ENCODE data around the gene ENGASE.

The ENGASE gene

GRCh38 chr17:79090443-79091225 lies 16.0 kb downstream of the ENGASE start:
- TF ChIP-seq TEAD4 (IDR thresholded peaks at IDR 0.05) (no peak), MAX (IDR thresholded peaks at IDR 0.05) (no peak), NFIC (IDR thresholded peaks at IDR 0.05) (no peak), EP300 (IDR thresholded peaks at IDR 0.05; ENCODE audit: borderline replicate concordance) (no peak)

DNA sequence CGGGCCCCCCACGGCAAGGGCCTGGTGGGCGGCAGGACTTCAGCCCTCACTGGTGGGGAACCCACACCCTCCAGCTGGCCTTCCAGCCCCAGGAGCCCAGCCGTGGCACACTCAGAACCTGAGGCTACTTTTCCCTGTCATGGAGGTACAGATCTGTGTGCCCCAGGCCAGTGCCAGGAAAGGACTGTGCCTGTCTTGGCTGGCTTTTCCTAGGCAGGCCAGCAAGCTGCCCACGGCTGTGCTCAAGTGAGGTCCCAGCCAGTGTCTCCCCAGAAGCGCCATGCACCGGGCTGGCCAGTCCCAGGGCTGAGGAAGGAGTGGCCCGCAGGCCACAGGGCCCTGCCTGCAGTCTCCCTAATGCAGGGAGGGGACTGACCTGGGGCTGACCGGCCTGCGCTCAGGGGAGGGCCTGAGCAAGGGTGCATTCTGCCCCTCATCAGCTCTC lies 16.6 kb downstream of the ENGASE start:
- TF ChIP-seq MAX (IDR thresholded peaks at IDR 0.05) (no peak), FOXM1 (IDR thresholded peaks at IDR 0.05; ENCODE audit: borderline replicate concordance, low read depth) (no peak), EP300 (IDR thresholded peaks at IDR 0.05; ENCODE audit: borderline replicate concordance) (no peak), USF1 (IDR thresholded peaks at IDR 0.05) (no peak), TEAD4 (IDR thresholded peaks at IDR 0.05) (no peak), TCF12 (IDR thresholded peaks at IDR 0.05; ENCODE audit: low read depth) (no peak), YY1 (IDR thresholded peaks at IDR 0.05; ENCODE audit: low read depth) (no peak), CEBPB (IDR thresholded peaks at IDR 0.05) (no peak), TAF1 (IDR thresholded peaks at IDR 0.05; ENCODE audit: low read depth) (no peak), CREB1 (IDR thresholded peaks at IDR 0.05; ENCODE audit: low read depth) (no peak), ZBTB7A (IDR thresholded peaks at IDR 0.05; ENCODE audit: low read depth) (no peak), EGR1 (IDR thresholded peaks at IDR 0.05) (no peak), RAD21 (IDR thresholded peaks at IDR 0.05; ENCODE audit: low read depth) (no peak), NFIC (IDR thresholded peaks at IDR 0.05) (no peak)
- TF ChIP-seq, protein P1, sequence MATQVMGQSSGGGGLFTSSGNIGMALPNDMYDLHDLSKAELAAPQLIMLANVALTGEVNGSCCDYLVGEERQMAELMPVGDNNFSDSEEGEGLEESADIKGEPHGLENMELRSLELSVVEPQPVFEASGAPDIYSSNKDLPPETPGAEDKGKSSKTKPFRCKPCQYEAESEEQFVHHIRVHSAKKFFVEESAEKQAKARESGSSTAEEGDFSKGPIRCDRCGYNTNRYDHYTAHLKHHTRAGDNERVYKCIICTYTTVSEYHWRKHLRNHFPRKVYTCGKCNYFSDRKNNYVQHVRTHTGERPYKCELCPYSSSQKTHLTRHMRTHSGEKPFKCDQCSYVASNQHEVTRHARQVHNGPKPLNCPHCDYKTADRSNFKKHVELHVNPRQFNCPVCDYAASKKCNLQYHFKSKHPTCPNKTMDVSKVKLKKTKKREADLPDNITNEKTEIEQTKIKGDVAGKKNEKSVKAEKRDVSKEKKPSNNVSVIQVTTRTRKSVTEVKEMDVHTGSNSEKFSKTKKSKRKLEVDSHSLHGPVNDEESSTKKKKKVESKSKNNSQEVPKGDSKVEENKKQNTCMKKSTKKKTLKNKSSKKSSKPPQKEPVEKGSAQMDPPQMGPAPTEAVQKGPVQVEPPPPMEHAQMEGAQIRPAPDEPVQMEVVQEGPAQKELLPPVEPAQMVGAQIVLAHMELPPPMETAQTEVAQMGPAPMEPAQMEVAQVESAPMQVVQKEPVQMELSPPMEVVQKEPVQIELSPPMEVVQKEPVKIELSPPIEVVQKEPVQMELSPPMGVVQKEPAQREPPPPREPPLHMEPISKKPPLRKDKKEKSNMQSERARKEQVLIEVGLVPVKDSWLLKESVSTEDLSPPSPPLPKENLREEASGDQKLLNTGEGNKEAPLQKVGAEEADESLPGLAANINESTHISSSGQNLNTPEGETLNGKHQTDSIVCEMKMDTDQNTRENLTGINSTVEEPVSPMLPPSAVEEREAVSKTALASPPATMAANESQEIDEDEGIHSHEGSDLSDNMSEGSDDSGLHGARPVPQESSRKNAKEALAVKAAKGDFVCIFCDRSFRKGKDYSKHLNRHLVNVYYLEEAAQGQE (IDR thresholded peaks at IDR 0.05; ENCODE audit: low read depth) = no peak

DNA sequence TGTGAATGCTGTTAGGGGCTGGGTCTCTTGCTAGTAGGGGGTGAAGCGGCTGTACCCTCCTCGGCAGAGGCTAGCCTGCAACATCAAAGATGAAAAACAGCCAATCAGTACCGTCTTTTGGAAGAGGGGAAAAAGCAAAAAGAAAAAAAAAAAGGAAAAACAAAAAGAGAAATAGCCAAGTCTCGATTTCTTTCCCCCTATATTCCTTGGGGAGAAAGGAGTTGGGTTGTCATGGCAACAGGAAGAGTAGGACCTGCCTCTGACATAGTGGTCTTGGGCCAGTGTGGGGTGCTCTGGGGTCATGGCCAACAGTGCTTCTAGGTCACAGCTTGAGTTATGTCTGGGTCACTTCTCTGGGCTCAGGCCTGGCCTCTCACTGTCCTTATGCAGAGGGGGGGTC lies 17.9 kb downstream of the ENGASE start:
- no peak for TF ChIP-seq YY1 (IDR thresholded peaks at IDR 0.05; ENCODE audit: low read depth)
- no peak for TF ChIP-seq USF1 (IDR thresholded peaks at IDR 0.05)
- no peak for TF ChIP-seq FOXM1 (IDR thresholded peaks at IDR 0.05; ENCODE audit: borderline replicate concordance, low read depth)
- no peak for TF ChIP-seq MAX (IDR thresholded peaks at IDR 0.05)
- TF ChIP-seq CREB1 (IDR thresholded peaks at IDR 0.05; ENCODE audit: low read depth) = no peak
- TF ChIP-seq RAD21 (IDR thresholded peaks at IDR 0.05; ENCODE audit: low read depth) = no peak
- no peak for TF ChIP-seq EP300 (IDR thresholded peaks at IDR 0.05; ENCODE audit: borderline replicate concordance)
- no peak for TF ChIP-seq TAF1 (IDR thresholded peaks at IDR 0.05; ENCODE audit: low read depth)
- TF ChIP-seq ZBTB7A (IDR thresholded peaks at IDR 0.05; ENCODE audit: low read depth) = no peak
- TF ChIP-seq TEAD4 (IDR thresholded peaks at IDR 0.05) = no peak
- TF ChIP-seq, protein P1 (IDR thresholded peaks at IDR 0.05; ENCODE audit: low read depth) = no peak
- no peak for TF ChIP-seq NFIC (IDR thresholded peaks at IDR 0.05)
- TF ChIP-seq TCF12 (IDR thresholded peaks at IDR 0.05; ENCODE audit: low read depth) = no peak

DNA sequence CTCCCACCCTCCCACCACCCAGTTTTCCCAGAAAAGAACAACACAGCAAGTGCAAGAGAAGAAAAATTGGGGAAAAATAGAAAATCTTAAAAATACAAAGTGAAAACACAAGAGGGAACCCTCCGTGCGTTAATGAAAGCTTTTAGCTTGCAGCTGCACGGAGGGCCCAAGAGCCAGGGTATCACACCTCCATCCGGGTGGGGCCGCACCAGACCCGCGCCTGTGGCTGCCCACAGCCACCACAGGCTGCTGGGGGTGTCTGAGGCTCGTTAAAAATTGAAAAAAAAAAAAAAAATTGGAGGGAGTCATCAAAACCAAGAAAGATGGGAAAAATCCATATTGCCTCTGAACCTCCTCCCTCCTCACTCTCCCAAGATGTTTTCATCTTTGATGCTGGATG lies 18.6 kb downstream of the ENGASE start:
- TF ChIP-seq TAF1 (IDR thresholded peaks at IDR 0.05; ENCODE audit: low read depth) (no peak), RAD21 (IDR thresholded peaks at IDR 0.05; ENCODE audit: low read depth) (peak; percentile 27; the same call in 1 of the 2 replicates), TCF12 (IDR thresholded peaks at IDR 0.05; ENCODE audit: low read depth) (no peak), CEBPB (IDR thresholded peaks at IDR 0.05) (no peak)

- TF ChIP-seq USF1 (IDR thresholded peaks at IDR 0.05) (no peak), FOXM1 (IDR thresholded peaks at IDR 0.05; ENCODE audit: borderline replicate concordance, low read depth) (no peak), ZBTB7A (IDR thresholded peaks at IDR 0.05; ENCODE audit: low read depth) (no peak), YY1 (IDR thresholded peaks at IDR 0.05; ENCODE audit: low read depth) (no peak), CREB1 (IDR thresholded peaks at IDR 0.05; ENCODE audit: low read depth) (no peak), RAD21 (IDR thresholded peaks at IDR 0.05; ENCODE audit: low read depth) (no peak), TEAD4 (IDR thresholded peaks at IDR 0.05) (no peak), TCF12 (IDR thresholded peaks at IDR 0.05; ENCODE audit: low read depth) (no peak), TAF1 (IDR thresholded peaks at IDR 0.05; ENCODE audit: low read depth) (no peak), NFIC (IDR thresholded peaks at IDR 0.05) (no peak), EGR1 (IDR thresholded peaks at IDR 0.05) (no peak), MAX (IDR thresholded peaks at IDR 0.05) (no peak), CEBPB (IDR thresholded peaks at IDR 0.05) (no peak)
- TF ChIP-seq, protein P1 (IDR thresholded peaks at IDR 0.05; ENCODE audit: low read depth) = no peak
These were observed 19.6 kb downstream of the ENGASE start for GRCh38 chr17:79094261-79094660.
